Hepatocyte (in vitro differentiated cells): Measurements from ENCODE around the gene TPGS1.

ENCODE experiments used
- EZH2phosphoT487 ChIP-seq: fragments of 200-600 bp; sonication (generic); IDR thresholded peaks from one replicate; pipeline ENCODE4 v1.6.1; 2018; ENCODE audit warnings: antibody characterized with exemption, mild to moderate bottlenecking, low read depth, moderate library complexity; ENCODE audit not compliant: unreplicated experiment, severe bottlenecking
- TF ChIP-seq, protein P1 (sequence below): fragments of 200-600 bp; sonication (generic); IDR thresholded peaks from 2 replicates; pipeline ENCODE4 v1.5.1; 2016; ENCODE audit warnings: antibody characterized with exemption, mild to moderate bottlenecking; ENCODE audit not compliant: poor library complexity

GRCh38 chr19:533364-534058 lies 26.2 kb downstream of the TPGS1 start:
- no peak for TF ChIP-seq EZH2phosphoT487
- TF ChIP-seq, protein P1, sequence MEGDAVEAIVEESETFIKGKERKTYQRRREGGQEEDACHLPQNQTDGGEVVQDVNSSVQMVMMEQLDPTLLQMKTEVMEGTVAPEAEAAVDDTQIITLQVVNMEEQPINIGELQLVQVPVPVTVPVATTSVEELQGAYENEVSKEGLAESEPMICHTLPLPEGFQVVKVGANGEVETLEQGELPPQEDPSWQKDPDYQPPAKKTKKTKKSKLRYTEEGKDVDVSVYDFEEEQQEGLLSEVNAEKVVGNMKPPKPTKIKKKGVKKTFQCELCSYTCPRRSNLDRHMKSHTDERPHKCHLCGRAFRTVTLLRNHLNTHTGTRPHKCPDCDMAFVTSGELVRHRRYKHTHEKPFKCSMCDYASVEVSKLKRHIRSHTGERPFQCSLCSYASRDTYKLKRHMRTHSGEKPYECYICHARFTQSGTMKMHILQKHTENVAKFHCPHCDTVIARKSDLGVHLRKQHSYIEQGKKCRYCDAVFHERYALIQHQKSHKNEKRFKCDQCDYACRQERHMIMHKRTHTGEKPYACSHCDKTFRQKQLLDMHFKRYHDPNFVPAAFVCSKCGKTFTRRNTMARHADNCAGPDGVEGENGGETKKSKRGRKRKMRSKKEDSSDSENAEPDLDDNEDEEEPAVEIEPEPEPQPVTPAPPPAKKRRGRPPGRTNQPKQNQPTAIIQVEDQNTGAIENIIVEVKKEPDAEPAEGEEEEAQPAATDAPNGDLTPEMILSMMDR = no peak
